Testis (tissue), 3 donors: ENCODE data around the gene VASH1. TPM values are rescaled to one million over a fixed set of nuclear protein-coding genes. Genes with fewer than 3 reads are reported as not detected.

Experiments used
- DNase-seq: peaks from one replicate; pipeline ENCODE4 v3.0.0-alpha.2; 2019
- H3K27ac ChIP-seq, 2 donors: fragments of 200-600 bp; sonication (generic); one replicate each; pipeline ENCODE4 v1.5.1; 2019
- H3K27me3 ChIP-seq: fragments of 200-600 bp; sonication (generic); one replicate; pipeline ENCODE4 v1.5.1; 2019
- H3K36me3 ChIP-seq: fragments of 200-600 bp; sonication (generic); one replicate; pipeline ENCODE4 v1.5.1; 2017; ENCODE audit warnings: low read depth; ENCODE audit errors: missing control alignments
- H3K4me1 ChIP-seq: fragments of 200-600 bp; sonication (generic); one replicate; pipeline ENCODE4 v1.5.1; 2019
- H3K4me3 ChIP-seq, 2 donors: fragments of 200-600 bp; sonication (generic); one replicate each; pipeline ENCODE4 v1.5.1; 2017 to 2019
- H3K9me3 ChIP-seq: fragments of 200-600 bp; sonication (generic); one replicate; pipeline ENCODE4 v1.5.1; 2017
- CTCF ChIP-seq, 3 experiments: fragments of 450-650 bp in 2 of 3; fragments of 200-600 bp in 1 of 3; sonication (generic) in 1 of 3; IDR thresholded peaks; one replicate each; pipeline ENCODE4 v1.5.1; 2016 to 2019; ENCODE audit warnings: antibody characterized with exemption in 3 of 3, mild to moderate bottlenecking in 2 of 3, moderate library complexity in 1 of 3
- POLR2A ChIP-seq: fragments of 450-650 bp; IDR thresholded peaks from one replicate; pipeline ENCODE4 v1.6.1; 2017; ENCODE audit warnings: antibody characterized with exemption, mild to moderate bottlenecking, moderate library complexity
- WGBS, 2 donors: methylation state at CpG; one replicate each; pipeline ENCODE4 v1.1.5; 2018; 5-methylcytosine and 5-hydroxymethylcytosine counted together
- intact Hi-C: fragments of 100-400 bp; cut with DNase I; formaldehyde crosslinking; loops from one replicate; pipeline ENCODE4 v1.15.1; 2023; ENCODE audit warnings: low total_unique reads
- polyA plus RNA-seq: library from polyadenylated mRNA; stranded (reverse); fragments of 350-450 nt; fragmentation: Illumina TruSeq; extraction: RNeasy Lipid Tissue Mini Kit (QIAGEN cat#74804); gene quantifications from one replicate; pipeline ENCODE4 v1.2.3, GENCODE V29; 2014; ENCODE audit warnings: low read depth, low replicate concordance; ENCODE audit not compliant: insufficient read depth
- total RNA-seq, 2 donors: library from RNA; depleted of rRNA; stranded (reverse); fragments of >200 nt; gene quantifications; one replicate each; pipeline ENCODE4 v1.2.3, GENCODE V29; 2016

The VASH1 gene
- total and polyA plus RNA-seq, 3 donors from 2014 or later: 26.6 to 32.0 (median 31.7) TPM

GRCh38 chr14:76753541-76754198 lies 7.6 kb upstream of the VASH1 start:
- intact Hi-C loops: no loop called here
- Histone ChIP-seq H3K9me3 (no peaks in the 10 kb centered on the region), H3K27ac (no peak overlapping the region), H3K36me3 (no peaks in the 10 kb centered on the region), H3K4me1 (no peaks in the 10 kb centered on the region), H3K4me3 (no peak overlapping the region), H3K27me3 (no peaks in the 10 kb centered on the region)
- TF ChIP-seq POLR2A (no peak), CTCF (IDR thresholded peaks at IDR 0.05) (no peak)
- WGBS, 2 donors: 92% methylated on average over 7 of the region's 7 CpGs
- no peak for DNase-seq

GRCh38 chr14:76754586-76754985 lies 6.7 kb upstream of the VASH1 start:
- no peak for TF ChIP-seq CTCF (IDR thresholded peaks at IDR 0.05)
- TF ChIP-seq POLR2A: no peak
- intact Hi-C loops: no loop called here
- Histone ChIP-seq H3K27ac (no peak overlapping the region), H3K4me1 (no peaks in the 10 kb centered on the region), H3K36me3 (no peaks in the 10 kb centered on the region), H3K9me3 (no peaks in the 10 kb centered on the region), H3K27me3 (no peaks in the 10 kb centered on the region), H3K4me3 (no peak overlapping the region)
- WGBS, 2 donors: 92 to 94% methylated on average over 7 of the region's 7 CpGs
- no peak for DNase-seq

GRCh38 chr14:76755610-76756370 lies 5.5 kb upstream of the VASH1 start:
- intact Hi-C loops: no loop called here
- no peak for DNase-seq
- no peaks in the 10 kb centered on the region for H3K9me3 ChIP-seq

GRCh38 chr14:76756371-76756750 lies 4.9 kb upstream of the VASH1 start:
- Histone ChIP-seq H3K4me1 (peaks cover 4% of the 10 kb centered on the region), H3K4me3 (no peak overlapping the region), H3K9me3 (no peaks in the 10 kb centered on the region), H3K36me3 (no peaks in the 10 kb centered on the region), H3K27me3 (no peaks in the 10 kb centered on the region), H3K27ac (no peak overlapping the region)
- TF ChIP-seq CTCF (IDR thresholded peaks at IDR 0.05) (no peak), POLR2A (no peak)
- no peak for DNase-seq
- WGBS, 2 donors: 83 to 94% methylated on average over 6 of the region's 6 CpGs
- intact Hi-C loops: no loop called here

More at GRCh38 chr14:76755610-76756370, 5.5 kb upstream of the VASH1 start:
- H3K36me3 ChIP-seq: no peaks in the 10 kb centered on the region
- H3K4me3 ChIP-seq: no peak overlapping the region
- no peaks in the 10 kb centered on the region for H3K27me3 ChIP-seq
- H3K4me1 ChIP-seq: peaks cover 2% of the 10 kb centered on the region
- H3K27ac ChIP-seq: no peak overlapping the region
- WGBS, 2 donors: 67 to 81% methylated on average over 7 to 9 of the region's 9 CpGs
- TF ChIP-seq CTCF (IDR thresholded peaks at IDR 0.05) (no peak), POLR2A (no peak)
